EL (cell line): ENCODE results near the gene PLIN1.
A peak's percentile ranks its signal among the peaks of the same experiment; 100 is the strongest.
"Not testable (repeated sequence)": the region's sequence is repeated elsewhere in the genome, so short reads cannot be mapped to it uniquely, and the experiment has no call there.

ENCODE experiments used
- DNase-seq: peaks from one replicate; pipeline ENCODE4 v3.0.0-alpha.2; 2016

PLIN1 gene, protein sequence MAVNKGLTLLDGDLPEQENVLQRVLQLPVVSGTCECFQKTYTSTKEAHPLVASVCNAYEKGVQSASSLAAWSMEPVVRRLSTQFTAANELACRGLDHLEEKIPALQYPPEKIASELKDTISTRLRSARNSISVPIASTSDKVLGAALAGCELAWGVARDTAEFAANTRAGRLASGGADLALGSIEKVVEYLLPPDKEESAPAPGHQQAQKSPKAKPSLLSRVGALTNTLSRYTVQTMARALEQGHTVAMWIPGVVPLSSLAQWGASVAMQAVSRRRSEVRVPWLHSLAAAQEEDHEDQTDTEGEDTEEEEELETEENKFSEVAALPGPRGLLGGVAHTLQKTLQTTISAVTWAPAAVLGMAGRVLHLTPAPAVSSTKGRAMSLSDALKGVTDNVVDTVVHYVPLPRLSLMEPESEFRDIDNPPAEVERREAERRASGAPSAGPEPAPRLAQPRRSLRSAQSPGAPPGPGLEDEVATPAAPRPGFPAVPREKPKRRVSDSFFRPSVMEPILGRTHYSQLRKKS

DNA sequence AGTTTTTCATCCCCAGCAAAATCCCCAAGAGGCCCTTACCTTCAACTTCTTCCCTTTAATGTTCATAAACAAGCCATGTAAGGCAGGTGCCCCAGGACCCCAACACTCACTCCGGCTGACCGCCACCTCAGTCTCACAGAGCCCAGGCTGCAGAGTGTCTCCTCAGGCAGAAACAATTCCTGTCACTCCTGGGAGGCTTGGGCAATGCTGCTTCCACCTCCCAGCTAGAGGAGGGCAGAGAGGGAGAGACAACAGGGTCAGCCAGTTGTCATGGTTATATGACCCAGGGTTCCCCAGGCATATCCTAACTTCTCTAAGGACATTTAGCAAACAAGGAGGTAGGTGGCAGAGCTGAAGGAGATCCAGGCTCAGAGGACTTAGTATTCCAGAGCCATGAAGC, at the start of gene PLIN1:
Gene PLIN1 (minus strand): TSS at position 156 of the 400 bp plus-strand sequence. CDS start 1,878 bp downstream, outside the sequence.
- no peak for DNase-seq

DNA sequence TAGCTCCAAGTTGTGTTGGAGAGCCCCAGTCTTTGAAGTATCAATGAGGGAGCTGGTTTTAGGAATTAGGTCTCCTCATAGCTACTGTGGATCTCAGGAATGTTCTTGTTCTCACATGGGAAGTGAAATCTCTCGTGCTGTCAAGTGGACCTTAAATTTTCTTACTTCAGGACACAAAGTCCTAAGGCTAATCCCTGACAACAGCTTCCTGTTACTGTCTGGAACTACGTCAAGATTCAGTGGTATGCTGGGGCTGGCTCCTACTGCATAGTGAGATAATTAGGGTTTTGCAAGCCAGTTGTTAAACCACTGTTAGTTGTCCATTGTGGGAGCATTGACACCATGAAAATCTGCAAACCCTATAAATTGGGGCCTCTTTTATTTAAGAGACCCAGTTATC, 49.1 kb upstream of the PLIN1 start:
- no peak for DNase-seq

DNA sequence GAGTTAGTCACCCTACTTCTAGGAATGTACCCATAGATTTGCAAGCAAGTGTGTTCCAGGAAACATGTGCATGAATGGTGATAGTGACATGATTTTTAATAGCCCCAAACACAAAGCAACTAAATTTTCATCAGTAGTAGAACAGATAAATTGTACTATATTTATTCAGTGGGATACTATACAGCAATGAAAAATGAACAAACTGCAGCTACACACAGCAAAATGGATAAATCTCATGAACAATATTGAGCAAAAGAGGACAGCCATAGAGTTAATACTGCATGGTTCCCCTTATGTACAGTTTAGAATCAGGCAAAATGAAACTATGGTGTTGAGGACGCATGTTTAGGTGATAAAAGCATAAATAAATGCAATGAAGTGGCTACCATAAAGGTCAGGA, 45.9 kb upstream of the PLIN1 start:
- DNase-seq: no peak

DNA sequence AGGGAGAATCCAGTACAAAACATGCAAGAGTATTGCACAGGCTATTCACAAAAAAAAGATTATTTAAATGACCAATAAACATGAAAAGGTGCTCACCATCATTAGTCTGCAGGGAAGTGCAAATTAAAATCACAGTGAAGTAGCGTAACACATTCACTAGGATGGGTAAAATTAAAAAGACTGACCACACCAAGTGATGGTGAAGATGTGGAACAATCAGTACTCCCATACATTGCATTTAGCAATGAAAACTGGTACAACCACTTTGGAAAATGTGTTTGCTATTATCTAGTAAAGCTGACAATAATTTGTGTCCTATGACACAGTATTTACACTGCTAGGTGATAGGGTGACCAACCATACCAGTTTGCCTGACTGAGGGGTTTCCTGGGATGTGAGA, 45.5 kb upstream of the PLIN1 start:
- DNase-seq: no peak

DNA sequence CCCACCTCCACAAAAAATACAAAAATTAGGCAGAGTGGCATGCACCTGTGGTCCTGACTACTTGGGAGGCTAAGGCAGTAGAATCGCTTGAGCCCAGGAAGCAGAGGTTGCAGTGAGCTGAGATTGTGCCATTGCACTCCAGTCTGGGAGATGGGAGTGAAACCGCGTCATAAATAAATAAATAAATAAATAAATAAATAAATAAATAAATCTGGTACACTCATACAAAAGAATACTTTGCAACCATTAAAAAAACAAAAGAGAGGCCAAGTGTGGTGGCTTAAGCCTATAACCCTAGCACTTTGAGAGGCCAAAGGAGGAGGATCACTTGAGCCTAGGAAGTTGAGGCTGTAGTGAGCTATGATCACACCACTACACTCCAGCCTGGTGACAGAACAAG, 43.9 kb upstream of the PLIN1 start:
- DNase-seq: no peak

DNA sequence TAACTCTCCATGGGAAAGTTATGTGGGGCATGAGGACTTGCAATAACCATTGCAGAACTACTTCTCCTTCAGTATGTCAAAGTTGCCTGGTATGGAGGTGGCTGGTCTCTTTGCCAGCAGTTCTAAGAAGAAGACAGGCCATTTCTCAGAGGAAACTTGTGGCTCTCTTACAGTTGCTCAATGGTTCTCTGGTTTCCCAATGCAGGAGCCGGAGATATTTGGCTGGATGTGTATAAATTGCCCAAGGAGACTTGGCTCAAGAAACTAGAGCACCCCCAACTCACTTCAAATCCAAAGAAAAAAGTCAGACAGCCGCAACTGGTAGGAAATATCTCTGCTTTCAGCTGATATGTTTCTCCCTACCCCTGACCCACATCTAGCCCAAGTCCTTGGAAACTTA, 35.6 kb upstream of the PLIN1 start:
- no peak for DNase-seq

DNA sequence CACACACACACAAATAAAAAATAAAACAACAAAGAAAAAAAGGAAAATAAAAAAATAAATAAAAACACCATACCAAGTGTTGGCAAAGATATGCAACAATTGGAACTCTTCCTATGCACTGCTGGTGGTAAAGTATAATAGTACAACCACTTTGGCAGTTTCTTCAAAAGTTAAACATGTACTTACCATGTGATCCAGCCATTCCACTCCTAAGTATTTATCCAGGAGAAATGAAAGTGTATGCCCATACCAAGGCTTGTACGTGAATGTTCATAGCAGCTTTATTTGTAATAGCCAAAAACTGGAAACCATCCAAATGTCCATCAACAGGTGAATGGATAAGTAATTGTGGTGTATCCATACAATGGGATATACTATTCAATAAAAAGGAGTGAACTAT, 28.4 kb upstream of the PLIN1 start:
- no peak for DNase-seq

DNA sequence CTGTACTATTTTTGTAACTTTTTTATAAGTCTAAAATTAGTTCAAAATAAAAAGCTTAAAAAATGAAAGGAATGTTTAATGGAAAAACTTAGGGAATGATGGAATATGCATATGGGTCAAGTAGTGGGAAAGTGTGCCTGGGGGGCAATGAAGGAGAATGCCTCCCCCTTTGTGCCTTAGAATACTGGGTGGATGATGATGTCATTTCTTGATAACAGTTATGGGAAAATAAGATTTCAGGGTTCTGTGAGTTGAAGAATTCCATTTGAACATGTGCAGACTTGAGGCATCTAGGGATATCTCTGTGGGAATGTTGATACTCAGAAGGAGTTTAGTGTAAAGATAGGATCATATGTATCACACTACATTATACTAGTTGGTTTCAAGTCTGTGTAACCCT, 25.2 kb upstream of the PLIN1 start:
- DNase-seq: peak; percentile 9

DNA sequence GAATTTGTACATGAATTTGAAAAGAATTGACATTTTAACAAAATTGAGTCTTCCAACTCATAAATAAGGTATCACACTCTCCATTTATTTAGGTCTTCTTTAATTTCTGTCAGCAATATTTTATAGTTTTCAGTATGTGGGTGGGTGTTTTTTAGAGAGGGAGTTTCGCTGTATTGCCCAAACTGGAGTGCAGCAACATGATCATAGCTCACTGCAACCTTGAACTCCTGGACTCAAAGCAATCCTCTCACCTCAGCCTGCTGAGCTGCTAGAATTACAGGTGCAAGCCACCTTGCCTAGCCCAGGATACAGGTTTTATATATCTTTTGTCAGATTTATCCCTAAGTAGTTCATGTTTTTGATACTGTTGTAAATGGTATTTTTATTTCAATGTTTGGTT, 16.0 kb upstream of the PLIN1 start:
- DNase-seq: no peak

DNA sequence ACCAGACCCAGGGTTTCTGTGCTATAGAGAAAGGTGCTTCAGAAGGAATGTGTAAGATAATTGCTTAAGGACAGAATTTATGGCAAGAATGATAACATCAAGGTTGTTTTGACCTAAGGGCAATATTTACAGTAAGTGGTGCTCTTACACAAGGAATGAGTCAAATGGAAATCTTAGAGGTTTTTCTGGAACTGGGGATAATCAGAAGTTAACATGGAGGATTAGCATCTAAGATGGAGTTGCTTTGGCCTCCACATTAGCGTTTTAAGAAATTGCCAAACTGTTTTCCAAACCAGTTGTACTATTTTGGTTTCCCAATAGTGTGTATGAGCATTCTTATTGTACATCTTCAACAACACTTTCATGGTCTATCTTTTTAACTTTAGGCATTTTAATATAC, 14.5 kb upstream of the PLIN1 start:
- no peak for DNase-seq

DNA sequence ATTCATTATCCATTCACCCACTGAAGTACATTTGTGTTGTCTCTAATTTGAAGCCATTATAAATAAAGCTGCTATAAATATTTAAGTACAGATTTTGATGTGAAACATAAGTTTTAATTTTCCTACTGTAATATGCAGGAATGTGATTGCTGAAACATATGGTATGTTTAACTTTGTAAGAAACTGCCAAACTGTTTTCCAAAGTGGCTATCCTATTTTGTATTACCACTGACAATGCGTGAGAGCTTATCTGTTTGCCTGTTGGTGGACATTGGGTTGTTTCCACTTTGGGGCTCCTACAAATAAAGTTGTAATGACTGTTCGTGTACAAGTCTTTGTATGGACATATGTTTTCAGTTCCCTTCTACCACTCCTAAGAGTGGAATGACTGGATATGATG, 13.9 kb upstream of the PLIN1 start:
- no peak for DNase-seq

DNA sequence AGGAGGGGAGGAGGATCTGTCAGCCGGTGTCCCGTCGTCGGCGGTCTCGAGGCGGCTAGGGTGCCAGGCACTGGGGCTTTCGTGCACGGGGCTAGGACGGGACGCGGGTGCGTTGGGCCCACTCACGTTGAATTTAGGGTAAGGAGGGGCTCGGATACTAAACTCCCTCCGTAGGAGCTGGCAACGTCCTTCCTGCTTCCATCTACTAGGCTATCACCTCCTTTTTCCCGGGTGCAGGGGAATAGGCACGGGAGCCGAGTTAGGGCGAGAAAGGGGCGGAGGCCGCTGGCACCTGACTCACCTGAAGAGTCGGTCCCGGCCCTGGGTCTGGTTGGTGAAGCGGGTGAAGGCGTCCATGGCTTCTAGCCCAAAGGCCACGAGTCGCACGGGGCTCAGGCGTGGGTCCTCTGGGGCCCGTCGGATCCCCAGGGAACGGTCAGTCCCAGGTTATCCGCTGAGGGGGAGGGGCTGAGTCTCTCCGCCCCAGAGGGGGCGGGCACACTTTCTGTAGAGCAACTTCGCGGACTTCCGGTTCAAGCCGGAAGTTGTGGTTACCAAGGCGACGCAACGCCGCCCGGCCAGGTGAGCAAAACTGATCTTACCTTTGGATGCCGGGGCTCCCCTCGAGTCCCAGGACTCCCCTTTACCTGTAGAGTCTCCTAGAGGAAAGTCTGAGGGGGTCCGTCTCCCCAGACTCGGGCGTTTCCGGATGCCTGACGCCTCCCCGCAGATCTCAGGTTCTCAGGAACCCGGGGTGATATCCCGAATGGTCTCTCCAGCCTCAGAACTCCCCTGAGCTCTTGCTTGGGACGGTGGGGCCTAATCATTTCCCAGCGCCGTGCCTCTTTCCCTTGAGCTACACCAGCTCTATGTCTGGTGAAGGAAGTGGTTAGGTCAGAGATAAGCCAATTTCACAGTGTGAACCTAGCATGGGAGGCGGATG, 11.4 kb upstream of the PLIN1 start, which contains the start of the genes PEX11A and WDR93:
Gene PEX11A (minus strand): TSS at position 479 of the 943 bp plus-strand sequence. CDS start 122 bp downstream, at position 357.
Gene WDR93 (plus strand): TSS at position 536 of the 943 bp plus-strand sequence. CDS start 10,936 bp downstream, outside the sequence.
- peak; percentile 79 for DNase-seq

DNA sequence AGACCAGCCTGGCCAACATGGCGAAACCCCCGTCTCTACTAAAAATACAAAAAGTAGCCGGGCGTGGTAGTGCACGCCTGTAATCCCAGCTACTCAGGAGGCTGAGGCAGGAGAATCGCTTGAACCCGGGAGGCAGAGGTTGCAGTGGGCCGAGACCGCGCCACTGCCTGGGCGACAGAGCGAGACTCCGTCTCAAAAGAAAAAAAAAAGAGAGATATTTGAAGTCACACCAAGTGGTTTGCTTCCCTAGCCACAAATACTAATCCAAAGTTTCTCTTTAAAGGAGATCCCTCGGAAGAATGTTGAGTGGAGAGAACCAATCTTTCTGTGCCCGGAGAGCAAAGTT, 10.7 kb upstream of the PLIN1 start:
- not testable (repeated sequence) for DNase-seq

DNA sequence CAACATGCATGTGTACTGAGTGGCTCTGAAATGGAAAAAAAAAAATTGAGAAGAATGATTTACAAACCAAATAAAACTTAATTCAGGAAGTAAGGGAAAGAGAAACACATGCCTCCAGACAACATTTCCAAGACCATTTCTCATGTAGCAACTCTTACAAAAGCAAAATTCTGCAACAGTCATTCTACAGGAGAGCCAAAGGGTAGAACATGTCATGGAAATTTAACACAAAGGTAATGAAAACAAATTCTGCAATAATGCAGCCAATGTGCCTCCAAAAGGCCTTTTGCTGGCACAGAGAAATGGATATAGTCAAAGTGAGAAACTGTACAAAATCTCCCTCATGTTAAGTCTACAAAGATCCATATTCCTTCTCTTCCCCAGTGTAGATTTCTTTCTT, 7.4 kb upstream of the PLIN1 start:
- DNase-seq: no peak

DNA sequence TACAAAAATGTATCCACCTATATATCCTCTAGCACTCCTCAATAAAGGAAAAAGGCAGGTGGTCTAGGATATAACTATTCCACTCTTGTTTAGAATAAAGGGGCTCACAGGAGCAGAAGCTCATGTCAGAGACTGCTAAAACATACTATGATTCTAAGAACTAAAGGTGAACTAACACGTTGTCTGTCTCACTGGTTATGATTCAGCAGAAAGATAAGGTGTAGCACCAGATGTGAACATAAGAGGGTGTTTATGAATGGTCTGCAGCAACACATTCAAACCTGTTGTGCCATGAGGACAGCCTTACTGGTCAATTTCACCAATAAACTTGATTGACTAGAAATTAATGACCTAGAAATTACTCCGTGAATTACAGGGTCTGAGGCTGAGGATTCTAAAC, 6.8 kb upstream of the PLIN1 start:
- no peak for DNase-seq

DNA sequence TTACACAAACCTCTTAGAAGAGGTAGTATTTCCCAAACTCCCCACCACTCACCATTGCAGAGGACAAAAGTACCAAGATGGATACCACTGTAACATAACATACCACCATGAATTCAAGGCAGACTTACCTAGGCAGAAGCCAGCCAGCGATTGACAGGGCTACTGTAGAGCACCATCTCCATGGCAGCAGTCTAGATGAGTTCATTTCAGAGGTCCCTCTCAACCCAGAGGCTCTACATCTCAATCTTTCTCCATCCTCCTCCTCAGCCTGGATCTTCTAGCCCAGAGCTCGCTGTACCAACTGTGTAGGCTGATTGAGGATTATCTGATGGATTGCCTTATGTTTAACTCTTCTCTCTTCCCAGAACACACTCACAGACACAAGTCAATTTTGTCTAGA, 2.0 kb upstream of the PLIN1 start:
- no peak for DNase-seq

DNA sequence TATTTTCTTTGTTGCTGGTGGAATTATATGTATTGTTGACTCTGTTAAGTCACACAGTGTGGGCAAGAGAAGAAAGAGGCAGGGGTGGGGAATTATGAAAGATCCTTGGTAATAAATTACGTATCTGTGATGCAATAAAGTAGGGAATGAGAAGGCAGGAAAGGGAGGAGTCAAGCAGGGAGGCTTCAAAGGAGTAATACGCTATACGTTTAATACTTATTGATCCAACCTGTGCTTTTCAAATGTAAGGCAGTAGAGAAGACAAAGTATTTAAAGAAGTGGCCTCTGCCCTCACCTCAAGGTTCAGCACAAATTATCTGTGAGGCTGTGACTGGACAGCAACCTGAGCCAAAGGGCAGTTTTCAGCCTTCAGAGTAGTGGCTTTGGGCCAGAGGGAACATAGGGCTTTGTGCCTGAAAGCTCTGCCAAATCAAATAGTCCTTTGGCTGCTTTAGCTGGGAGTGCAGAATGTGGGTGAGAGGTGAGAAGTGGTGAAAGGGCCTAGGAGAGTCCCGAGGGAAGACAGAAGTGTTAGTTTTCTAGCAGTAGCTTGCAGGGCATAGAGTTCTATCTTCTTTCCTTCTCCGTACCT, 1.2 kb upstream of the PLIN1 start:
- no peak for DNase-seq

DNA sequence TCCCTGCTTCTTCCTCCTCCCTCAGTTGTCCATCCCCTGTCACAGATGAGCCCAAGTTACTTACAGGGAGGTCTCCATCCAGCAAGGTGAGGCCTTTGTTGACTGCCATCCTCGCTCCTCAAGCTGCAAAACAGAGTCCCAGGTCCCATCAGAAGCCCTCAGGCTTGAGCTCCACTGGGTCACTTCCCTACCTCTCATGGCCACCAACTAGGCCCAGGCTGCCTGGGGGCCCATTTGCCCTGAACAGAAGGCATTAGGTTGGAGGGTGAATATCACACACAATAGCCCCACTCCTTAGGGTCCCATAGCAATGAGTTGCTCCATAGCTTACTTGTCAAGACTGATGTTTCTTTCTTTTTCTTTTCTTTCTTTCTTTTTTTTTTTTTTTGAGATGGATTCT, 1.8 kb downstream of the PLIN1 start:
- no peak for DNase-seq

DNA sequence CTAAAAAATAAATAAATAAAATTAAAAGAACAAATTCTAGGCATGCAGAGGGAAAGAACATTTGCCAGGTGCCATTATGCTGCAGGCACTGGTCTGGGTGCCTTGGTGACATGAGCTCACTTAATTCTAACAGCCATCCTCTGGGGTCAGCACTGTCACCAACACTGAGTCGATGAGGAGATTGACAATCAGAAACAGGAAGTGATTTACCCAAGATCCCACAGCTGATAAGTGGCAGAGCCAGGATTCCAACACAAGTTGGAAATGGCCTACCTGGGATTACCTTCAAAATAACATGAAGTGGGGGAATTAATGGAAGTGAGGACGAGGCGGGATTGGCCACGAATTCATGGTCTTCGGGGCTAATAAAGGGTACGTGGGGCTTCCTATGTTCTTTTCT, 3.6 kb downstream of the PLIN1 start:
- DNase-seq: no peak

DNA sequence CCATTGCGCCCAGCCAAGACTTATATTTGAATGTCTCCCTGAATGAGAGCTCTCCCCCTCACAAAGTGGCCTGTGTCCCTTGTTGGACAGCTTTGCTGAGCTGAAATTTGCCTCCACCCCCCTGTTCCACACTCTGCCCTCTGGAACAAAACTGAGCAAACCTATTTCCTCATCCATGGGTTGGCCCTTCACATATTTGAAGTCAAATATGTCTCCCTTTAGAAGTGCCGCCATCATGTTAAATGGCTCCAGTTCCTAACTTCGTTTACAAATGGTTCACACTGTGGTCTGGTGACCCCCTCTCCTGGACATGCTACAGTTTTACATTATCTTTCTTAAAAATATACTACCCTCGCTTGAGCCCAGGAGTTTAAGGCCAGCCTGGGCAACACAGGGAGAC, 4.6 kb downstream of the PLIN1 start:
- no peak for DNase-seq

DNA sequence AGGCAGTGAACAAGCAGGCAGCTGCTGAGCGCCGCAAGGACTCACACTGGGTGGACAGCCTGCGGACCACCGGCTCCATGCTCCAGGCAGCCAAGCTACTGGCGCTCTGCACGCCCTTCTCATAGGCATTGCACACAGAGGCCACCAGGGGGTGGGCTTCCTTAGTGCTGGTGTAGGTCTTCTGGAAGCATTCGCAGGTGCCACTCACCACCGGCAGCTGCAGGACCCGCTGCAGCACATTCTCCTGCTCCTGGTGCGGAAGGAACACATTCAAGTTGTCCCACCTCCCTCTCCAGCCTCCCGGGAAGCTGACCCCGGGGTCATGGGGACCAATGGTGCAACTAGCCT, 6.0 kb downstream of the PLIN1 start:
- DNase-seq: no peak

DNA sequence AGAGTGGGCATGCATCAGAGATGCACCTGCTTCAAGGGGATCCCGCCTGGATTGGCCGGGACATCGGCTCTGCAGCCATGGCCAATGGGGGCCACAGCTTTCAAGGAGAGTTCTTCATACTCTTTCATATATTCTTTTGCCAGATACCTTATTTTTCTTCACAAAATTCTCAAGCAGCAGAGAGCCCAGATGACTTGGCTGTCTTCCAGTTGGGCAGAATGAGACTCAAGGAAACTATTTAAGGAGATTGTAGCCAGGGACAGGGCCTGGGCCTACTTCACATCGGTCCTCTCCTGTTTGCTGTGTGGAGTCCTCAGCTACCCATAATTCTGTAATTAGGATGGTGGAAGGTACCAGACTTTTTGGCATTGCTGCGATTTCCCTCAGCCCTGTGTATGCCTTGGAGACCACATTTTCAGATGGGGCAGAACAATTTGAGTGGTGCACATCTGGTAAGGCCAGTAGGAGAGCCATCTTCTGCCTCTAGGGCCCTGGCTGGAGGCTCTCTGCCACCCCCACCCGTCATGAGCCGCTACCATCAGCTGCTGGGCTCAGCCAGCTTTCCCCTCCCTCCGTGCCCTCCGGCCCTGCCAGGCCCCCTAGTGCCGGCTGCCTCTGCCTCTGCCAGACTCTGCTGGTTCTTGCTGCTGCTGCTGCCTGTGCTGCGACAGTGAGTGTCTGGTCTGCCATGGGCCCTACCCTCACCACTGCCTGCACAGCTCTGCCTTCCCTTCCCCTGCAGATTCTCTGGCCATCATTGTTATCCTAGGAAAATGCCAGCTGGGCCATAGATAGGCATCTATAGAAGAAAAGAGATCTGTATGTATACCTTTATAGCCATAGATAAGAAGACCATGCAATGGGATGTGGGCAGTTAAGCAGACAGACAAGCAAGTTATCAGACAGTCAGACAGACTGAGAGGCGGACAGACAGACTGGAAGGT, 6.7 kb downstream of the PLIN1 start:
- no peak for DNase-seq
